Breast epithelium (tissue), 3 donors: ENCODE measurements around the gene CEP170.

ENCODE experiments used
- CTCF ChIP-seq, 3 donors: fragments of 450-650 bp; IDR thresholded peaks; one replicate each; pipeline ENCODE4 v1.5.1; 2016 to 2017; ENCODE audit warnings: antibody characterized with exemption in 3 of 3, mild to moderate bottlenecking in 3 of 3, moderate library complexity in 3 of 3
- POLR2A ChIP-seq: fragments of 450-650 bp; IDR thresholded peaks from one replicate; pipeline ENCODE4 v1.6.1; 2016; ENCODE audit warnings: antibody characterized with exemption, mild to moderate bottlenecking, moderate library complexity
- POLR2AphosphoS5 ChIP-seq, 3 donors: sonication (generic); formaldehyde crosslinking; IDR thresholded peaks; one replicate each; pipeline ENCODE4 v1.6.1; 2017; ENCODE audit warnings: antibody characterized with exemption in 3 of 3

- no peak for TF ChIP-seq CTCF (IDR thresholded peaks at IDR 0.05)
- TF ChIP-seq POLR2AphosphoS5 (IDR thresholded peaks at IDR 0.05), result no peak
- no peak for TF ChIP-seq POLR2A
Measured at GRCh38 chr1:243253211-243253925, 1.7 kb downstream of the CEP170 start.
